K562 (cell line): ENCODE data around the gene CRCP. TPM values are rescaled to one million over a fixed set of nuclear protein-coding genes. Genes with fewer than 3 reads are reported as not detected.

Experiments used
- HOXB6 ChIP-seq: fragments of 250-450 bp; sonication (Bioruptor Pico); IDR thresholded peaks from 2 replicates; pipeline ENCODE4 v1.5.1; 2022; ENCODE audit warnings: mild to moderate bottlenecking, borderline replicate concordance
- NBN ChIP-seq: fragments of 450-650 bp; IDR thresholded peaks from 2 replicates; pipeline ENCODE4 v1.6.1; 2016; ENCODE audit warnings: low read depth, mild to moderate bottlenecking
- SIX5 ChIP-seq, 2 experiments: IDR thresholded peaks; 2 replicates each; pipeline ENCODE4 v1.6.1; 2011; ENCODE audit warnings: low read length in 2 of 2, borderline replicate concordance in 1 of 2, low read depth in 1 of 2, mild to moderate bottlenecking in 1 of 2, moderate library complexity in 1 of 2; ENCODE audit not compliant: insufficient read depth in 1 of 2
- SRSF3 ChIP-seq: fragments of 200-400 bp; formaldehyde crosslinking; IDR thresholded peaks from 2 replicates; pipeline ENCODE4 v1.6.1; 2016; ENCODE audit warnings: mild to moderate bottlenecking, low read length, moderate library complexity; ENCODE audit not compliant: insufficient read depth
- polyA plus RNA-seq, 8 experiments: library from polyadenylated mRNA; depleted of rRNA in 4 of 8; stranded (reverse) in 5 of 8; unstranded in 3 of 8; fragments of >200 nt; fragmentation: Nextera tagmentation in 2 of 8; fragmentation: Illumina TruSeq in 1 of 8; extraction: Ambion mirVana in 2 of 8; extraction: Trizol in 1 of 8; gene quantifications; 2 replicates each; pipeline versions ENCODE4 v1.2.1 to v1.2.3, GENCODE V29; 2011 to 2014; ENCODE audit warnings: inconsistent platforms in 1 of 8, missing spikeins in 1 of 8
- total RNA-seq, 7 experiments: library from RNA; depleted of rRNA in 6 of 7; stranded (reverse); fragments of >200 nt in 6 of 7; fragmentation: Illumina TruSeq in 2 of 7; extraction: Trizol in 2 of 7; gene quantifications; 2 replicates each; pipeline versions ENCODE4 v1.2.1 to v1.2.3, GENCODE V29; 2011 to 2021; ENCODE audit warnings: low replicate concordance in 1 of 7
- TF ChIP-seq, protein P1 (sequence below): sonication (generic); formaldehyde crosslinking; IDR thresholded peaks from 2 replicates; pipeline ENCODE4 v1.8.0; 2022; ENCODE audit warnings: mild to moderate bottlenecking, missing genetic modification reagents, borderline replicate concordance
- TF ChIP-seq, protein P2 (sequence below): IDR thresholded peaks from 2 replicates; pipeline ENCODE4 v1.6.1; 2012; ENCODE audit warnings: low read depth, low read length, improper control_type of control experiment, borderline replicate concordance

CRCP gene
- total and polyA plus RNA-seq, 9 of the 15 experiments (the other 6 are each of a cell fraction or from before 2014, with no cell fraction given): 22.1 to 58.3 (median 43.4) TPM

DNA sequence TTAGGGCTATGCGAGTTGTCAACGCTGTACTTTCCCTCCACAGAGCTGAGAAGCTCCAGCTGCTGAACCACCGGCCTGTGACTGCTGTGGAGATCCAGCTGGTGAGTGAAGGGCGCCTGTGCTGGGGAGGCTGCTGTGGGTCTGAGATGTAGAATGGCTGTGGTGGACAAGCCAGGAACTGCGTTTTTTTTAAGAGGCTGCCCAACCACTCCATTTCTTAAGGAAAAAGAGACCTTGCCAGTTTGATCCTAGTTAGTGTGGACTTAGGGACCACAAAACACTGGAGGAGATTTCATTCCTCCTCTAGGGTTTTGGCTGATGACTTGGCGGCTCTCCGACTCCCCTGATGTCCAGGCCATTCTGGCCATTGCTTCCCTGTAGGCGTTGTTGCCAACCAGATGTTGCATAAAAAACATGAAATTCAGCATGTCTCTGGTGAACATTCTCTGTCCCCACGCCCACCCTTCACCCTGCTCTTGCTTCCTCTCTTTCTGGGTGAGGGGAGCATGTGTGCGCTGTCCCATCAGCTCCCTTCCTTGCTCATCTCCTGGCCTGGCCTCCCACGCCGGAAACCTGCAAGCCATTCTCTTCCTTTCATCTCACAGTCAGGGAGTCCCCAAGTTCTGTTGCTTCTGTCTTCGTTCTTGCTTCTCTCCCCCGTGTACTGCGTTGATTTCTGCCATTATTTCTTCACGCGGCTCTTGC is 30.9 kb downstream of the CRCP start (continued):
- TF ChIP-seq, protein P1, sequence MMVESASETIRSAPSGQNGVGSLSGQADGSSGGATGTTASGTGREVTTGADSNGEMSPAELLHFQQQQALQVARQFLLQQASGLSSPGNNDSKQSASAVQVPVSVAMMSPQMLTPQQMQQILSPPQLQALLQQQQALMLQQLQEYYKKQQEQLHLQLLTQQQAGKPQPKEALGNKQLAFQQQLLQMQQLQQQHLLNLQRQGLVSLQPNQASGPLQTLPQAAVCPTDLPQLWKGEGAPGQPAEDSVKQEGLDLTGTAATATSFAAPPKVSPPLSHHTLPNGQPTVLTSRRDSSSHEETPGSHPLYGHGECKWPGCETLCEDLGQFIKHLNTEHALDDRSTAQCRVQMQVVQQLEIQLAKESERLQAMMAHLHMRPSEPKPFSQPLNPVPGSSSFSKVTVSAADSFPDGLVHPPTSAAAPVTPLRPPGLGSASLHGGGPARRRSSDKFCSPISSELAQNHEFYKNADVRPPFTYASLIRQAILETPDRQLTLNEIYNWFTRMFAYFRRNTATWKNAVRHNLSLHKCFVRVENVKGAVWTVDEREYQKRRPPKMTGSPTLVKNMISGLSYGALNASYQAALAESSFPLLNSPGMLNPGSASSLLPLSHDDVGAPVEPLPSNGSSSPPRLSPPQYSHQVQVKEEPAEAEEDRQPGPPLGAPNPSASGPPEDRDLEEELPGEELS: no peak
- TF ChIP-seq, protein P2, sequence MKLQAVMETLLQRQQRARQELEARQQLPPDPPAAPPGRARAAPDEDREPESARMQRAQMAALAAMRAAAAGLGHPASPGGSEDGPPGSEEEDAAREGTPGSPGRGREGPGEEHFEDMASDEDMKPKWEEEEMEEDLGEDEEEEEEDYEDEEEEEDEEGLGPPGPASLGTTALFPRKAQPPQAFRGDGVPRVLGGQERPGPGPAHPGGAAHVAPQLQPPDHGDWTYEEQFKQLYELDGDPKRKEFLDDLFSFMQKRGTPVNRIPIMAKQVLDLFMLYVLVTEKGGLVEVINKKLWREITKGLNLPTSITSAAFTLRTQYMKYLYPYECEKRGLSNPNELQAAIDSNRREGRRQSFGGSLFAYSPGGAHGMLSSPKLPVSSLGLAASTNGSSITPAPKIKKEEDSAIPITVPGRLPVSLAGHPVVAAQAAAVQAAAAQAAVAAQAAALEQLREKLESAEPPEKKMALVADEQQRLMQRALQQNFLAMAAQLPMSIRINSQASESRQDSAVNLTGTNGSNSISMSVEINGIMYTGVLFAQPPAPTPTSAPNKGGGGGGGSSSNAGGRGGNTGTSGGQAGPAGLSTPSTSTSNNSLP: no peak
- TF ChIP-seq HOXB6 (CRISPR knock-in tag) (no peak), NBN (no peak), SRSF3 (no peak), SIX5 (IDR thresholded peaks at IDR 0.05; ENCODE audit: borderline replicate concordance in 1 of 2, insufficient read depth in 1 of 2, low read depth in 1 of 2, low read length in 2 of 2) (no peak)
